Heart right ventricle (tissue), 16 donors: ENCODE measurements around the gene PRAMEF1. TPM values are rescaled to one million over a fixed set of nuclear protein-coding genes. Genes with fewer than 3 reads are reported as not detected.
"Not testable (repeated sequence)": the region's sequence is repeated elsewhere in the genome, so short reads cannot be mapped to it uniquely, and the experiment has no call there.

Source experiments
- ATAC-seq, 8 donors: fragments of 200-7000 bp; cut with Tn5 transposase; one replicate each; pipeline ENCODE4 v1.9.1; 2020; ENCODE audit warnings: mild to moderate bottlenecking in 8 of 8, moderate library complexity in 8 of 8, moderate number of reproducible peaks in 1 of 8
- DNase-seq, 2 donors: peaks; one replicate each; pipeline ENCODE4 v3.0.0-alpha.2; 2020
- H3K27ac ChIP-seq, 10 donors: fragments of 200-600 bp; sonication (generic) in 2 of 10; one replicate each; pipeline versions ENCODE4 v1.5.0 to v1.8.0; 2020 to 2022; ENCODE audit warnings: mild to moderate bottlenecking in 3 of 10
- H3K27me3 ChIP-seq, 7 donors: fragments of 200-600 bp; one replicate each; pipeline ENCODE4 v1.8.0; 2021 to 2022; ENCODE audit warnings: mild to moderate bottlenecking in 2 of 7
- H3K36me3 ChIP-seq, 9 donors: fragments of 200-600 bp; sonication (generic) in 1 of 9; one replicate each; pipeline versions ENCODE4 v1.5.0 to v1.8.0; 2020 to 2022; ENCODE audit warnings: mild to moderate bottlenecking in 2 of 9
- H3K4me1 ChIP-seq, 9 donors: fragments of 200-600 bp; sonication (generic) in 1 of 9; one replicate each; pipeline versions ENCODE4 v1.5.0 to v1.8.0; 2020 to 2022; ENCODE audit warnings: mild to moderate bottlenecking in 4 of 9
- H3K4me3 ChIP-seq, 10 donors: fragments of 200-600 bp; sonication (generic) in 2 of 10; one replicate each; pipeline versions ENCODE4 v1.5.0 to v1.8.0; 2020 to 2022; ENCODE audit warnings: mild to moderate bottlenecking in 7 of 10, moderate library complexity in 2 of 10
- H3K9me3 ChIP-seq, 11 donors: fragments of 200-600 bp in 10 of 11; sonication (generic) in 2 of 11; one replicate each; pipeline versions ENCODE4 v1.5.0 to v1.8.0; 2013 to 2022; ENCODE audit warnings: mild to moderate bottlenecking in 2 of 11, control low read depth in 1 of 11, moderate library complexity in 1 of 11
- WGBS, 2 donors: extraction: QIAGEN DNeasy Blood & Tissue Kit; methylation state at CpG; one replicate each; pipeline ENCODE4 v1.1.7; 2013; ENCODE audit warnings: inconsistent platforms in 1 of 2; 5-methylcytosine and 5-hydroxymethylcytosine counted together
- intact Hi-C, 10 donors: fragments of 100-400 bp; cut with DNase I; formaldehyde crosslinking; loops; one replicate each; pipeline versions ENCODE4 v1.11.1 to v1.14.2; 2022
- polyA plus RNA-seq, 2 donors: library from polyadenylated mRNA; stranded (reverse); fragments of 200-250 nt; gene quantifications; one replicate each; pipeline ENCODE4 v1.2.3, GENCODE V29; 2013
- total RNA-seq, 10 donors: library from RNA; stranded (reverse); fragmentation: NEBNext Ultra II Directional in 3 of 10; extraction: Animal tissue kit (Norgen Biotek cat#: 25700) in 3 of 10; gene quantifications; one replicate each; pipeline versions ENCODE4 v1.2.1 to v1.2.4, GENCODE V29; 2021 to 2023
- TF ChIP-seq, protein P1 (sequence below), 9 donors: fragments of 200-600 bp; sonication (generic) in 2 of 9; IDR thresholded peaks; one replicate each; pipeline versions ENCODE4 v1.5.0 to v1.8.0; 2021 to 2022; ENCODE audit warnings: antibody characterized with exemption in 9 of 9, mild to moderate bottlenecking in 5 of 9, moderate library complexity in 1 of 9
- donor health status: Arrhythmogenic right ventricular cardiomyopathy.
- donor health status: ischemic (EF 13 %, LVEDD 7.1; RV severe dilation, severe dysfunction).
- donor health status: healthy with polysubstance abuse.
- donor health status: DM: no; HTN: yes; CAD: no.
- donor health status: DM: no; HTN: no; CAD: no.
- donor health status: ischemic (EF 25% LVEDD 6.9; RV normal size, moderate dysfunction).
- donor health status: ischemic (EF 25% LVEDD 5.7; RV mildly dilated, moderate dysfunction).
- donor health status: healthy.
- donor health status: DM: yes; HTN: yes; CAD: no.
- donor health status: Ischemic cardiomyopathy.
- donor health status: ischemic (EF 35%, LVEDD 5.7; RV mildly dilated, moderate dysfunction).
- donor health status: nonischemic (EF 11% LVEDD 7.7; RV severe dilation, severe dysfunction).
- donor health status: DM: yes; HTN: yes; CAD: no.
- donor health status: PGD.
- donor health status: ischemic (EF 29% LVEDD 5.4; RV normal size, mild dysfunction).
- donor health status: nonischemic (EF 23%, LVEDD 6.1; RV moderate dilation, normal function).

PRAMEF1 gene
- total and polyA plus RNA-seq, 12 donors = not detected

- H3K27ac ChIP-seq = no peak overlapping the region
- H3K4me1 ChIP-seq = no peaks in the 10 kb centered on the region
- DNase-seq = no peak
- intact Hi-C loops = no loop called here
- H3K4me3 ChIP-seq = no peak overlapping the region
- H3K36me3 ChIP-seq = no peaks in the 10 kb centered on the region
- ATAC-seq = no peak
- H3K9me3 ChIP-seq = peaks cover 0 to 9% (median 2%) of the 10 kb centered on the region in 11 donors
- peaks cover 0 to 10% (median 4%) of the 10 kb centered on the region in 7 donors for H3K27me3 ChIP-seq
- 82 to 84% methylated on average over 6 of the region's 6 CpGs for WGBS, 2 donors
- TF ChIP-seq, protein P1, sequence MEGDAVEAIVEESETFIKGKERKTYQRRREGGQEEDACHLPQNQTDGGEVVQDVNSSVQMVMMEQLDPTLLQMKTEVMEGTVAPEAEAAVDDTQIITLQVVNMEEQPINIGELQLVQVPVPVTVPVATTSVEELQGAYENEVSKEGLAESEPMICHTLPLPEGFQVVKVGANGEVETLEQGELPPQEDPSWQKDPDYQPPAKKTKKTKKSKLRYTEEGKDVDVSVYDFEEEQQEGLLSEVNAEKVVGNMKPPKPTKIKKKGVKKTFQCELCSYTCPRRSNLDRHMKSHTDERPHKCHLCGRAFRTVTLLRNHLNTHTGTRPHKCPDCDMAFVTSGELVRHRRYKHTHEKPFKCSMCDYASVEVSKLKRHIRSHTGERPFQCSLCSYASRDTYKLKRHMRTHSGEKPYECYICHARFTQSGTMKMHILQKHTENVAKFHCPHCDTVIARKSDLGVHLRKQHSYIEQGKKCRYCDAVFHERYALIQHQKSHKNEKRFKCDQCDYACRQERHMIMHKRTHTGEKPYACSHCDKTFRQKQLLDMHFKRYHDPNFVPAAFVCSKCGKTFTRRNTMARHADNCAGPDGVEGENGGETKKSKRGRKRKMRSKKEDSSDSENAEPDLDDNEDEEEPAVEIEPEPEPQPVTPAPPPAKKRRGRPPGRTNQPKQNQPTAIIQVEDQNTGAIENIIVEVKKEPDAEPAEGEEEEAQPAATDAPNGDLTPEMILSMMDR (IDR thresholded peaks at IDR 0.05) = no peak
Observed at GRCh38 chr1:12778907-12779306, 12.3 kb upstream of the PRAMEF1 start.

DNA sequence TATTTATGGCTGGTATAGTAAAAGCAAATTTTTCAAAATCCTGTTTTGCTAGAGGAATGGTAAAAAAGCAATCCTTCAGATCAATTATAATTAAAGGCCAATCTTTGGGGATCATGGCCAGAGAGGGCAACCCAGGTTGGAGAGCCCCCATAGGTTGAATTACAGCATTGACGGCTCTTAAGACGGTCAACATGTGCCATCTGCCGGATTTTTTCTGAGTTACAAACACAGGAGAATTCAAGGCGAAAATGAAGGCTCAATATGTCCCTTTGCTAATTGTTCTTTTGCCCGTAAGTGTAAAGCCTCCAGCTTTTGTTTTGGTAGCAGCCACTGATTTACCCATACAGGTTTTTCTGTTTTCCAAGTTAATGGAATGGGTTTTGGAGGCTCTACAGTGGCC, 9.7 kb upstream of the PRAMEF1 start:
- WGBS, 2 donors = 62 to 85% methylated on average over 4 of the region's 5 CpGs
- DNase-seq, H3K4me1 ChIP-seq, intact Hi-C loops, H3K4me3 ChIP-seq, ATAC-seq, H3K27me3 ChIP-seq, H3K36me3 ChIP-seq, H3K27ac ChIP-seq: not testable (repeated sequence)
- H3K9me3 ChIP-seq = peaks cover 0 to 35% (median 13%) of the 10 kb centered on the region in 11 donors

- H3K4me1 ChIP-seq, H3K36me3 ChIP-seq, intact Hi-C loops, H3K4me3 ChIP-seq, H3K27ac ChIP-seq, H3K27me3 ChIP-seq, ATAC-seq, DNase-seq: not testable (repeated sequence)
- peaks cover 0 to 37% (median 13%) of the 10 kb centered on the region in 11 donors for H3K9me3 ChIP-seq
- 31 to 34% methylated on average over 6 of the region's 7 CpGs for WGBS, 2 donors
Observed at GRCh38 chr1:12783783-12784182, 7.4 kb upstream of the PRAMEF1 start.

DNA sequence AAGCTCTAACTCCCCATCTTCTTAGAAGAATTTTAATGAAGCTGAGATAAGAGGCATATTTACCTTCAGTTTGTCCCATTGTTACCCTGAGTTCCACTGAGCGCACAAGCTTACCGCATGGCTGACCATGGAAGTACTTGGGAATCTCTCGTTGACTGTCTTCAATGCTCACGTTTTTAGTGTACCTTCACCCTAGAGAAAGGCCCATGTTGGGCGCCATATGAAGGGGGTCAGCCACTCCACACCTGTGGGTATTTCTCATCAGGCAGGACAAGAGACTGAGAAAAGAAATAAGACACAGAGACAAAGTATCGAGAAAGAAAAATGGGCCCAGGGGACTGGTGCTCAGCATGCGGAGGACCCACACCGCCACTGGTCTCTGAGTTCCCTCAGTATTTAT, 6.5 kb upstream of the PRAMEF1 start:
- 89% methylated on average over 7 of the region's 8 CpGs for WGBS, 2 donors
- peaks cover 0 to 37% (median 13%) of the 10 kb centered on the region in 11 donors for H3K9me3 ChIP-seq
- intact Hi-C loops, H3K27ac ChIP-seq, H3K27me3 ChIP-seq, H3K36me3 ChIP-seq, DNase-seq, ATAC-seq, H3K4me1 ChIP-seq, H3K4me3 ChIP-seq: not testable (repeated sequence)

- ATAC-seq (no peak), DNase-seq (no peak)
- Histone ChIP-seq H3K4me3 (no peak overlapping the region), H3K9me3 (peaks cover 0 to 8% (median 0%) of the 10 kb centered on the region in 11 donors), H3K27ac (no peak overlapping the region), H3K4me1 (no peaks in the 10 kb centered on the region), H3K27me3 (peaks cover 0 to 13% (median 0%) of the 10 kb centered on the region in 7 donors), H3K36me3 (no peaks in the 10 kb centered on the region)
- TF ChIP-seq, protein P1 (IDR thresholded peaks at IDR 0.05) = no peak
- WGBS, 2 donors = 51 to 55% methylated on average over 4 of the region's 4 CpGs
- intact Hi-C loops = no loop called here
Observed at GRCh38 chr1:12798911-12799310, 7.7 kb downstream of the PRAMEF1 start.

GRCh38 chr1:12799730-12800129, 8.5 kb downstream of the PRAMEF1 start:
- H3K9me3 ChIP-seq = peaks cover 0 to 11% (median 0%) of the 10 kb centered on the region in 11 donors
- no peaks in the 10 kb centered on the region for H3K4me1 ChIP-seq
- H3K27ac ChIP-seq = no peak overlapping the region
- H3K36me3 ChIP-seq = no peaks in the 10 kb centered on the region
- TF ChIP-seq, protein P1 (IDR thresholded peaks at IDR 0.05) = no peak
- DNase-seq (no peak), ATAC-seq (no peak)
- intact Hi-C loops = no loop called here
- WGBS, 2 donors = 63 to 64% methylated on average over 2 of the region's 2 CpGs
- no peak overlapping the region for H3K4me3 ChIP-seq
- H3K27me3 ChIP-seq = peaks cover 0 to 13% (median 0%) of the 10 kb centered on the region in 7 donors
